HEK293 (cell line): ENCODE measurements around the gene ATP11C.

Source experiments
- CTCF ChIA-PET: fragments of 350-600 bp; formaldehyde crosslinking; extraction: SDS; loops from one replicate; lab custom pipeline; 2021; ENCODE audit warnings: antibody characterized with exemption; lab: Yijun Ruan, JAX
- POLR2A ChIA-PET: fragments of 300-600 bp; formaldehyde crosslinking; extraction: SDS; loops from one replicate; lab custom pipeline; 2020; ENCODE audit warnings: antibody characterized with exemption, inconsistent platforms; lab: Yijun Ruan, JAX
- H3K27ac ChIP-seq: fragments of 200-500 bp; sonication (Bioruptor generic); 2 replicates; pipeline ENCODE4 v1.5.1; 2014; ENCODE audit warnings: low read depth, low read length, control low read depth, inconsistent platforms; ENCODE audit errors: extremely low read depth
- H3K36me3 ChIP-seq, 2 experiments: fragments of 200-500 bp in 1 of 2; sonication (Bioruptor generic) in 1 of 2; 1 replicate in 1 of 2; 2 replicates in 1 of 2; pipeline ENCODE4 v1.5.1; 2014 to 2017; ENCODE audit warnings: inconsistent platforms in 2 of 2, low read length in 2 of 2; ENCODE audit not compliant: control insufficient read depth in 2 of 2, insufficient read depth in 1 of 2
- H3K4me1 ChIP-seq: fragments of 200-500 bp; sonication (Bioruptor generic); 2 replicates; pipeline ENCODE4 v1.5.1; 2014; ENCODE audit warnings: mild to moderate bottlenecking, low read length, inconsistent platforms; ENCODE audit not compliant: control insufficient read depth, insufficient read depth
- H3K4me3 ChIP-seq: 2 replicates; pipeline ENCODE4 v1.5.1; 2011; ENCODE audit warnings: low read depth, mild to moderate bottlenecking, control low read depth, low read length, moderate library complexity
- H3K9me3 ChIP-seq: fragments of 200-500 bp; sonication (Bioruptor generic); 2 replicates; pipeline ENCODE4 v1.5.1; 2014; ENCODE audit warnings: low read depth, low read length, inconsistent platforms; ENCODE audit not compliant: control insufficient read depth, insufficient read depth
- ELK4 ChIP-seq: IDR thresholded peaks from 2 replicates; pipeline ENCODE4 v1.6.1; 2011; ENCODE audit warnings: mild to moderate bottlenecking, low read depth, low read length, borderline replicate concordance
- GLIS1 ChIP-seq: fragments of 450-650 bp; formaldehyde crosslinking; IDR thresholded peaks from 2 replicates; pipeline ENCODE4 v1.5.1; 2016; ENCODE audit warnings: missing biosample characterization, missing genetic modification characterization
- INSM2 ChIP-seq: fragments of 450-650 bp; formaldehyde crosslinking; IDR thresholded peaks from 2 replicates; pipeline ENCODE4 v1.5.1; 2016; ENCODE audit warnings: missing biosample characterization, missing genetic modification characterization
- KLF1 ChIP-seq: fragments of 450-650 bp; formaldehyde crosslinking; IDR thresholded peaks from 2 replicates; pipeline ENCODE4 v1.5.1; 2016; ENCODE audit warnings: missing biosample characterization, missing genetic modification characterization
- KLF10 ChIP-seq: fragments of 450-650 bp; IDR thresholded peaks from 2 replicates; pipeline ENCODE4 v1.5.1; 2018; ENCODE audit warnings: missing biosample characterization, mild to moderate bottlenecking, missing genetic modification characterization
- ZBTB8A ChIP-seq: fragments of 450-650 bp; formaldehyde crosslinking; IDR thresholded peaks from 2 replicates; pipeline ENCODE4 v1.5.1; 2016; ENCODE audit warnings: missing biosample characterization, missing genetic modification characterization
- ZFP3 ChIP-seq: fragments of 450-650 bp; formaldehyde crosslinking; IDR thresholded peaks from 2 replicates; pipeline ENCODE4 v1.5.1; 2016; ENCODE audit warnings: low read depth, missing biosample characterization, missing genetic modification characterization
- ZNF146 ChIP-seq: fragments of 450-650 bp; formaldehyde crosslinking; IDR thresholded peaks from 2 replicates; pipeline ENCODE4 v1.5.1; 2016; ENCODE audit warnings: missing biosample characterization, missing genetic modification characterization
- ZNF280C ChIP-seq: fragments of 450-650 bp; formaldehyde crosslinking; IDR thresholded peaks from 2 replicates; pipeline ENCODE4 v1.5.1; 2016; ENCODE audit warnings: missing biosample characterization, missing genetic modification characterization
- ZNF302 ChIP-seq: fragments of 450-650 bp; formaldehyde crosslinking; IDR thresholded peaks from 2 replicates; pipeline ENCODE4 v1.5.1; 2016; ENCODE audit warnings: missing biosample characterization, missing genetic modification characterization, low read depth
- ZNF514 ChIP-seq: fragments of 450-650 bp; formaldehyde crosslinking; IDR thresholded peaks from 2 replicates; pipeline ENCODE4 v1.5.1; 2016; ENCODE audit warnings: missing biosample characterization, missing genetic modification characterization
- ZNF623 ChIP-seq: fragments of 450-650 bp; formaldehyde crosslinking; IDR thresholded peaks from 2 replicates; pipeline ENCODE4 v1.5.1; 2016; ENCODE audit warnings: missing biosample characterization, missing genetic modification characterization
- ZNF624 ChIP-seq: fragments of 450-650 bp; formaldehyde crosslinking; IDR thresholded peaks from 2 replicates; pipeline ENCODE4 v1.5.1; 2017; ENCODE audit warnings: missing biosample characterization, missing genetic modification characterization
- ZNF639 ChIP-seq: fragments of 450-650 bp; formaldehyde crosslinking; IDR thresholded peaks from 2 replicates; pipeline ENCODE4 v1.5.1; 2016; ENCODE audit warnings: missing biosample characterization, missing genetic modification characterization
- ZNF704 ChIP-seq: fragments of 450-650 bp; formaldehyde crosslinking; IDR thresholded peaks from 2 replicates; pipeline ENCODE4 v1.5.1; 2016; ENCODE audit warnings: missing biosample characterization, missing genetic modification characterization
- ZNF747 ChIP-seq: fragments of 450-650 bp; formaldehyde crosslinking; IDR thresholded peaks from 2 replicates; pipeline ENCODE4 v1.5.1; 2016; ENCODE audit warnings: missing biosample characterization, missing genetic modification characterization
- ZSCAN18 ChIP-seq: fragments of 450-650 bp; formaldehyde crosslinking; IDR thresholded peaks from 2 replicates; pipeline ENCODE4 v1.5.1; 2016; ENCODE audit warnings: missing biosample characterization, missing genetic modification characterization
- ZSCAN5A ChIP-seq: fragments of 450-650 bp; formaldehyde crosslinking; IDR thresholded peaks from 2 replicates; pipeline ENCODE4 v1.5.1; 2016; ENCODE audit warnings: missing biosample characterization, missing genetic modification characterization

Gene ATP11C

GRCh38 chrX:139924069-139924695, 8.7 kb downstream of the ATP11C start:
- H3K27ac ChIP-seq, result no peak overlapping the region

More at GRCh38 chrX:139924069-139924695, 8.7 kb downstream of the ATP11C start:
- H3K9me3 ChIP-seq, result no peaks in the 10 kb centered on the region
- H3K4me3 ChIP-seq, result no peak overlapping the region
- H3K4me1 ChIP-seq, result peaks cover 18% of the 10 kb centered on the region
- TF ChIP-seq ZNF624 (tag by site-specific recombination), result no peak
- no peak for TF ChIP-seq ZSCAN5A (tag by site-specific recombination)
- no peak for TF ChIP-seq ZSCAN18 (tag by site-specific recombination)
- no peak for TF ChIP-seq ZNF146
- no peak for TF ChIP-seq ZNF747 (tag by site-specific recombination)
- TF ChIP-seq ZBTB8A (tag by site-specific recombination), result no peak
- TF ChIP-seq ZFP3, result no peak
- TF ChIP-seq ZNF302 (tag by site-specific recombination), result no peak
- TF ChIP-seq ZNF639 (tag by site-specific recombination), result no peak
- no peak for TF ChIP-seq ZNF704 (tag by site-specific recombination)
- TF ChIP-seq GLIS1 (tag by site-specific recombination), result no peak
- no peak for TF ChIP-seq ZNF623 (tag by site-specific recombination)
- TF ChIP-seq KLF10 (tag by site-specific recombination), result no peak
- no peak for TF ChIP-seq ELK4
- no peak for TF ChIP-seq KLF1 (tag by site-specific recombination)
- no peak for TF ChIP-seq ZNF280C (tag by site-specific recombination)
- no peak for TF ChIP-seq INSM2 (tag by site-specific recombination)
- no peak for TF ChIP-seq ZNF514 (tag by site-specific recombination)
- no peaks in the 10 kb centered on the region for H3K36me3 ChIP-seq
- CTCF ChIA-PET, result interaction anchor here (0.6 to 0.7 kb wide), 2 partner anchors 90 to 485 kb away, joined by 3 read pairs; no protein-coding TSS in a partner anchor
- POLR2A ChIA-PET, result no interaction called here
